Fibroblast of skin of back (primary cell): ENCODE measurements around the gene ZIC5.
"Not testable (repeated sequence)": the region's sequence is repeated elsewhere in the genome, so short reads cannot be mapped to it uniquely, and the experiment has no call there.

Experiments
- DNase-seq: peaks from one replicate; pipeline ENCODE4 v3.0.0-alpha.2; 2013

ZIC5 gene

GRCh38 chr13:99959540-99960230, 11.9 kb downstream of the ZIC5 start:
- DNase-seq: no peak

DNA sequence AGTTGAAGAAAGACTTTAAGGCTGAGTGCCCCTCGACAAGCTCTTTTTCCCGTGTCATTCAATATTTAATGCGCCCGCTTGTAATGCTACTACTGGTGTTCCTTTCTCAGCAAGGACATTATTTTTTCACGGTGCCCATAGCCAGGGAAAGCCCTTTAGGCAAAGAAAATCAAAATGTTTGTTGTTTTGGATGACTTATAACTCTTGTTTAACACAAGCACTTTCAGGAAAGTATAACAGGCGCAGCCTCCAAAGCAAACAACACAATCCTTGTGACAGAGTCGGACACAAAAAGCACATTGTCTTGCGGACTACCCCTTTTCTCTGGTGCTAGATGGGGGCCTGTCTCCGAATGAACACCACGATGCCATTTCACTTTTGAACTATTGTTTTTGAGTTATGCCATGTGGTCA, 12.4 kb downstream of the ZIC5 start:
- DNase-seq: no peak

- no peak for DNase-seq
These were observed 13.0 kb downstream of the ZIC5 start for GRCh38 chr13:99958406-99959126.

DNA sequence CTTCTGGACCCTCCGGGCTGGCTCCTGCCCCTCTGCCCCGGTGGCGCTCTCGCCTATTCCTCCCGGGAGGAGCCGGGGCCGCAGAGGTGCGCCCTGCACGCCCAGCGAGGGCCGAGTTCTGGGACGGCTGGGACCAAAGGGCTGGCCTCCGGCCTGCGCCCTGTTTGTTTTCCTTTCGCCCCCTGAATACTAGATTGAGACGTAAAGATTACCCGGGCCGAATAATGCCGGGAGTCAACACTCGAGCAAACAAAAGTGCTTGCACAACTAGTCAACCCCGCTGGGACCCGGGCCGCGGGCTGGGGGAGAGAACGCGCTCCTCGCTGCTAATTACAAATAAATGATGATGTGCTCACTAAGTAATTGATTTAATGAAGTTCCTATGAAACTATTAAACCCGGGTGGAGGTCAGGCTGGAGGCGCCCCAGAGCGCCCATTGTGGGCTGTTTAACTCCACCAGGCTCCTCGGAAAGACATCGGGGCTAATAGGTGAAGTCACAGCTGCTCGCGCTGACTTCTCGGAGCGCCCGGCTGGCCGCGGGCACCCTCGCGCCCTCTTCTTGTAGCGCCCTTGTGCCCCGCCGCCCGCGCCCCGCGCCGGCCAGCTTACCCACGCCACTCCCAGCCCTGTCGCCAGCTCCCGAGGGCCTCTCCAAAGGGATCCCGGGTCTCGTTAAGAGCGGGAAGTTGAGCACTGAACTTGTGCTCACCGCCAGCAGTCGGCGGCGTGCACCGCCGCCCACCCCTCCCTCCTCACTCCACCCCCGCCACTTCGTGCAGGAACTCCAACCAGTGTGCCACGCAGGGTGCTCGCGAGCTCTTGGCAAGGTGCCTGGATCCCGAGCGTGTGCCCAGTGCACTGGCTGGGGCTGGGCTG, 14.9 kb downstream of the ZIC5 start:
- no peak for DNase-seq

- DNase-seq: peak; percentile 40
These were observed 15.7 kb downstream of the ZIC5 start for GRCh38 chr13:99955747-99956472.

DNA sequence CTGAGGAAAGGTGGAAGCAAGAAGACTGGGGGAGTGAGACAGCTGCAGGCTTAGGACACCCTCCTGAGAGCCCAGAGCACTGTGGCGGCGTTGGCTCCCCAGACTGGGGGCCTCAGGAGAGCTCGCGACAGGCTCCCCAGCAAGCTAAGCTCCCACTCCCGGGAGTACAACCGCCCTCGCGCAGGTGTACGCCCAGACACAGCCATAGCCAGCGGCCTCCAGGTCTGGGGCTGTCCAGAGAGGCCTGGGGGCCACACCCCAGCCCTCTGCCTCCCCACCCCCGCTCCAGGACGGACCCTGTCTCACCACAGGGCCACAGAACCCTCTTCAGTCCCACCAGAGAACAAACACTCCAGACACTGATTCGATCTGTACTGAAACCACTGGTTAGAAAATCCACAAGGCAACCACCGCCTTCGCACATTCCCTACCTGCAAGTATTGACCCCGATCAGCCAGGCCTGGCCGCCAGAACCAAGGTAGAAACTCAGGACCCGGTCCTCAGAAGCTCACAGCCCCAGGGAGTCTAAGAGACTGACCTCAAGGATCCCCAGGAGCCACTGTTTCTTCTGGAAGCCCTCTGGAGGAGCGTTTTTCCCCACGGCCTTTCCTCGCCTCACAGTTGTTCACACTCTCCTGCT, 16.3 kb downstream of the ZIC5 start:
- no peak for DNase-seq

GRCh38 chr13:99953138-99953755, 18.3 kb downstream of the ZIC5 start:
- no peak for DNase-seq

GRCh38 chr13:99951666-99952065, 19.9 kb downstream of the ZIC5 start:
- not testable (repeated sequence) for DNase-seq

DNA sequence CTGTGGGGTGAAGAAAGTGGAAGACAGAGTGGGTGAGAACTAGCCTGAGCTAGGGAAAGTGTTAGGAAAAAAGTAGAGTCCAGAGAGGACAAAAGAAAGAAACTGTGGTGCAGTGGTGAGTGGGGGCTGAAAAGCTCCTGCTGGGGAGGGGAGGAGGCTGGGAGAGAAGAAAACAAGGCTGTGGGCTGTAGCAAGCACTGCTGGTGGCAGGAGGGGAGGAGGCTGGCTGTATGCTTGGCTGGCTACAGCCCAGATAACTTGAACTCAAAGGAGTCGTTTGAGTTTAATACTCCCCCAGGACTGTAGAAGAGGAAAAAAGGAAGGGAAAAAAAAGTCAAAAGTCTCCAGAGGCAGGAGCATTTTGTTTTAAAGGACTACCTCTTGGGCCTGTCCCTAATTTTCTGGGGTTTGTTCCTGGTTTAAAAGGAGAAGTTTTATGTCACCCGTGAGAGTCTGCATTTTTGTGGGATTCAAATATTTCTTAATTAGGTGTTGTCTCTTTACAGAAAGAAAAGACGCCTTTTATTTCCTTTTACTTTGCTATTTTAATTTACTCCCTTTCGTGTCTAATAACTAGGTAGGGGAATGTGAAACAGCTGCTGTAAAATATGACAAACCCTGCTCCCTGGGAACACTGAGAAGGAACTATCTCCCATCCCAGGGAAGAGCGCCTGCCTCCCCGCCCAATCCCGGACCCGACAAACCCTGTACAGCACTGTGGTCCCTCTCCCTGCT, 21.7 kb downstream of the ZIC5 start:
- DNase-seq: no peak

GRCh38 chr13:99948907-99949678, 22.5 kb downstream of the ZIC5 start:
- DNase-seq: no peak

GRCh38 chr13:99948411-99948810, 23.2 kb downstream of the ZIC5 start:
- no peak for DNase-seq

- no peak for DNase-seq
These were observed 23.9 kb downstream of the ZIC5 start for GRCh38 chr13:99947666-99948065.

DNA sequence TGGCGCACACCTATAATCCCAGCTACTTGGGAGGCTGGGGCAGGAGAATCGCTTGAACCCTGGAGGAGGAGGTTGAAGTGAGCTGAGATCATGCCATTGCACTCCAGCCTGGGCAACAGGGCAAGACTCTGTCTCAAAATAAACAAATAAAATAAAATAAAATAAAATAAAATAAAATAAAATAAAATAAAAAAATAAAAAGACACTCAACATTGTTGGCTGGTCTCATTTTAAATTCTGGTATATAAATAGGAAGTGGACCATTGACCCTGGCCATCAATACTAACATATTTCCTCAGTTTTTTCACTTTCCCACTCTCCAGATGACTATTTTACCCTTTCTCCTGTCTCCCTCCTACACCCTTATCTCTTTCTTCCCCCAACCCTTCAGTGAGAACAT, 26.1 kb downstream of the ZIC5 start:
- not testable (repeated sequence) for DNase-seq

DNA sequence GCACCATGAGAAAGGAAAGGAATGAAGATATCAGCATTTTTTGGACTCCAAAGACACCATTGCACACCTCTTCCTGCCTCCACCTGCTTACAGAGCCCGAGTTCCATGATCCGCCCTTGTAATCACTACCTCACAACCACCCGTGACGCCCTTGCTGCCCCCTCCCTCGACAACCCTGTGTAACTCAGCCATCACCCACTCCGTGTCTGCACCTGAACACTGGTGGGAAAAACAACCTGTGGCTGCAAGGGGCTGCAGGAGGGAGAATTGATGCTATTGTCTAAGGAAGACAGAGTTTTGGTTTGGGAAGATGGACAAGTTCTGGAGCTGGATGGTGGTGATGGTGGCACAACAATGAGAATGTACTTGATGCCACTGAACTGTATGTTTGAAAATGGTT, 27.0 kb downstream of the ZIC5 start:
- no peak for DNase-seq

DNA sequence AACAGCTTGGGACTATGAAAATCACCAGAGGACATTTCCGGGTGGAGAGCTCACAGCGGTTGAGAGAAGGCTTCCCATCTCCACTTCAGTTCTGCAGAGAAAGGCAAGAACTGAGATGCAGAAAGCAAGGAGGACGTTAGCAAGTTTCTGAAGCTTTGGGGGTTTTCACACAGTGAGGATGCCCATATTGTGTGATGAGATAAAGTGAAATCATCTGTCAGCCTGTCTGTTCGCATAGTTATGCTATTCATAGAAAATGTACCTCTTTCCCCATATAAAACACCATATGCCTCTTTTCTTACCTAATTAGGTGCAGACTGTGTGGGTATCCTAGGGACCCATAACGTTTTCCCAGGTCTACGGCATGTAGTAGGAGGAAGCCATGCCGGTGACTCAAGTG, 27.5 kb downstream of the ZIC5 start:
- no peak for DNase-seq

DNA sequence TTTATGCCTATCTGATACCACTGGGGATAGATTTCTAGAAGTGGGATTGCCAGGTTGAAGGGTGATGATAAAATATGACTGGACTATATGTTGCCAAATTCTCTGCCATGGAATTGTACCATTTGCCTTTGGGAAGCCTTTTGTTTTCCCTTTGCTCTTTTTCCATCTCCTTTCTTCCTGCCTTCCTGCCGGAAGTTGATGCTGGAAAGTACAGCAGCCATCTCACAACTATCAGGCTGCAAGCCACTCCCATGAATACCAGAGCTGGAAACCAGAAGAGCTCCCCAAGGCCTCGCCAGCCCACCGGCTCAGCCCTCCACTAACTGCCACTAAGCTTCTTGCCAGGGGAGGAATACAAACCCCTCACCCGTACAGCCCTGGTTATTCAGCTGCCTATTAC, 29.7 kb downstream of the ZIC5 start:
- no peak for DNase-seq

DNA sequence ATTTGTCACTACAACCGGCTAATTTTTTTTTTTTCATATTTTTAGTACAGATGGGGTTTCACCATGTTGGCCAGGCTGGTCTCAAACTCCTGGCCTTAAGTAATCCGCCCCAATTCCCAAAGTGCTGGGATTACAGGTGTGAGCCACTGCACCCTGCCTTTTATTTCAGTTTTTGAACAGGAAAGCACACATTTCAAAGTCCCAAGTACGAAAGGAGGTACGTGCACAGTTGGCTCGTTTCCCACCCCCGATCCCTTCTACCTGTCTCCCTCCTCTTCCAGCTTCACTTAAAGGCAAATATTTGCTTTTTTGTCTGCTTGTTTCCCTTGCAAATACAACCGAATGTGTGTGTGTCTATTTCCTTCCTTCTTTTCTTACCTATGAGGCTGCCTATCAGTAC, 30.5 kb downstream of the ZIC5 start:
- no peak for DNase-seq

GRCh38 chr13:99938635-99939034, 32.9 kb downstream of the ZIC5 start:
- DNase-seq: no peak

- no peak for DNase-seq
These were observed 35.8 kb downstream of the ZIC5 start for GRCh38 chr13:99935772-99936171.

DNA sequence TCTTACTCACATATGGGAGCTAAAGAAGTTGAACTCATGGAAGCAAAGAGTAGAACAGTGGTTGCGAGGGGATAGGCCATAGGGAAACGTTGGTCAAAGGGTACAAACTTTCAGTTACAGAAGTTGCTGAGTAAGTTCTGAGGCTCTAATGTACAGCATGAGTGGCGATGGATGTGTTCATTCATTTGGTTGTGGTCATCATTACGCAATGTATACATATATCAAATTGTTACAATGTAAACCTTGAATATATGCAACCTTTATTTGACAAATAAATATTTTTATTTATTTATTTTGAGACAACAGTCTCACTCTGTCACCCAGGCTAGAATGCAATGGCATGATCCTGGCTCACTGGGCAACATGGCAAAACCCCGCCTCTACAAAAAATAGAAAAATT, 38.7 kb downstream of the ZIC5 start:
- DNase-seq: no peak
